Adipose tissue (tissue), 3 donors: ENCODE measurements around the gene MYBPC2. TPM values are rescaled to one million over a fixed set of nuclear protein-coding genes. Genes with fewer than 3 reads are reported as not detected.

Experiments
- H3K27ac ChIP-seq: one replicate; pipeline ENCODE4 v1.5.1; 2013; ENCODE audit warnings: low read depth, low read length
- WGBS, 3 donors: extraction: QIAGEN DNeasy Blood & Tissue Kit; methylation state at CpG; one replicate each; pipeline ENCODE4 v1.1.7; 2013; 5-methylcytosine and 5-hydroxymethylcytosine counted together
- polyA plus RNA-seq, 3 donors: library from polyadenylated mRNA; stranded (reverse); fragments of 200-250 nt; gene quantifications; one replicate each; pipeline ENCODE4 v1.2.3, GENCODE V29; 2013
- donor health status: healthy with polysubstance abuse.
- donor health status: Bipolar disorder and iron deficiency.
- donor health status: healthy.

The MYBPC2 gene
- polyA plus RNA-seq, 3 donors, result 0.06 to 0.34 (median 0.15) TPM

DNA sequence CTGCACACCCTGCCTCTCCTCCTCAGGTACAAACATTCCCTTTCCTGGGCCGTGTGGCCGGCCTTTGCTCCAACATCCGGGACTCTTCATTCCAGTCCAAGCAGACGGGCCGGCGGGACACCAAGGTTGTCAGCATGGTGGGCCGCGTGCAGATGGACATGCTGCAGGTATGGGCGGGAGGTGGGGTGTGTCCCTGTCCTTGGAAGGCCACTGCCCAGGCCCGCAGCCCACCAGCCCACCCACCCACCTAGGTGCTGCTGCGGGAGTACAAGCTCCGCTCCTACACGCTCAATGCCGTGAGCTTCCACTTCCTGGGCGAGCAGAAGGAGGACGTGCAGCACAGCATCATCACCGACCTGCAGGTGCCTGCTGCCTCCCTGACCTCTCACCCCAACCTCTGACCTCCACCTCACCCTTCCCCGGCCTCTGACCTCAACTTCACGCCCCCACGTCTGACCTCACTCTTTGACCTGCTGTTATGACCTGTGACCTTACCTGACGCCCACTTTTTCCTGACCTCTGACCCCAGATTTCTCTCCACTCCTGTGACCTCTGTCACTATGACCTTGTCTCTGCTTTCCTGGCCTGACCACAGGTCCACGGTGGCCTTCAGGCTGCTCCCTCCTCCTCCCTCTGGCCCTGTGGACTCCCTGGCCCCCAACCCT, 26.4 kb upstream of the MYBPC2 start:
- no peak overlapping the region for H3K27ac ChIP-seq
- WGBS, 3 donors, result 87 to 94% (median 92%) methylated on average over 21 to 22 of the region's 22 CpGs

GRCh38 chr19:50406829-50407228, 25.9 kb upstream of the MYBPC2 start:
- WGBS, 3 donors, result 94 to 95% (median 94%) methylated on average over 19 of the region's 19 CpGs
- no peak overlapping the region for H3K27ac ChIP-seq

DNA sequence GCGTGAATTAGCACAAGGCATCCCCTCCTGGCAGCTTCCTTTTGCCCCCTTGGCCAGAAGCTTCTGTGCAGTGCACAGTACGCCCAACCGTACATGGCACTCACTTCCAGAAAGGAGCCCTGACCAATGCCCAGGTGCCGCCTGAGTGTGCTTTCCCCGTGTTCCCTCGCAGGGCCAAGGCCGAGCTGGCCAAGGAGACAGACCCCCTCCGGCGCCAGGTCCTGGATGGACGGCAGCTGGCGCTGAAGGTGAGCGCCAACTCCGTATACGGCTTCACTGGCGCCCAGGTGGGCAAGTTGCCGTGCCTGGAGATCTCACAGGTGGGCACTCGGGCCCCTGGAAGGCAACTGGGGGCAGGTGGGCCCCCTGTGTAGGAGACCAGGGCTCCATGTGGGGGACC, 23.3 kb upstream of the MYBPC2 start:
- WGBS, 3 donors, result 96 to 97% (median 96%) methylated on average over 17 of the region's 17 CpGs
- no peak overlapping the region for H3K27ac ChIP-seq

GRCh38 chr19:50410109-50410508, 22.6 kb upstream of the MYBPC2 start:
- 83 to 85% (median 84%) methylated on average over 10 of the region's 10 CpGs for WGBS, 3 donors
- no peak overlapping the region for H3K27ac ChIP-seq

DNA sequence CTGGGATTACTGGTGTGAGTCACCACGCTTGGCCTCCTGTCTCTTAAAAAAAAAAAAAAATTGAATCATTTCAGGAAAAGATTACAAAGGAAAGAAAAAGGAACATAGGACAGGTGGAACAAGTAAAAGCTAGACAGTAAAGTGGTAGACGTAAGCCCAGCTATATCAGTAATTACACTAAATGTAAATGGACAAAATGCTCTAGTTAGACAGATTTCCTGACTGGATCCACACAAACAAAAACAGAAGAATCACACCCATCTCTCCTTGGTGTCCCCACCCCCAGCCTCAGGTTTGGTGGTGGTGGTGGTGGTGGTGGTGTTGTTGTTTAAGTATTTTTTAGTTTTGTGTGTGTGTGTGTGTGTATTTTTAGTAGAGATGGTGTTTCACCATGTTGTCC, 20.3 kb upstream of the MYBPC2 start:
- 92 to 100% (median 97%) methylated on average over 2 of the region's 2 CpGs for WGBS, 3 donors
- H3K27ac ChIP-seq, result no peak overlapping the region

GRCh38 chr19:50413096-50413495, 19.6 kb upstream of the MYBPC2 start:
- no peak overlapping the region for H3K27ac ChIP-seq
- WGBS, 3 donors, result 91 to 94% (median 94%) methylated on average over 13 of the region's 13 CpGs

GRCh38 chr19:50413531-50413930, 19.2 kb upstream of the MYBPC2 start:
- no peak overlapping the region for H3K27ac ChIP-seq
- whole genome bisulfite sequencing, 3 donors, result 95% methylated on average over 21 of the region's 21 CpGs

GRCh38 chr19:50414864-50415660, 17.6 kb upstream of the MYBPC2 start:
- H3K27ac ChIP-seq, result no peak overlapping the region
- WGBS, 3 donors, result 42 to 46% (median 43%) methylated on average over 37 of the region's 37 CpGs

DNA sequence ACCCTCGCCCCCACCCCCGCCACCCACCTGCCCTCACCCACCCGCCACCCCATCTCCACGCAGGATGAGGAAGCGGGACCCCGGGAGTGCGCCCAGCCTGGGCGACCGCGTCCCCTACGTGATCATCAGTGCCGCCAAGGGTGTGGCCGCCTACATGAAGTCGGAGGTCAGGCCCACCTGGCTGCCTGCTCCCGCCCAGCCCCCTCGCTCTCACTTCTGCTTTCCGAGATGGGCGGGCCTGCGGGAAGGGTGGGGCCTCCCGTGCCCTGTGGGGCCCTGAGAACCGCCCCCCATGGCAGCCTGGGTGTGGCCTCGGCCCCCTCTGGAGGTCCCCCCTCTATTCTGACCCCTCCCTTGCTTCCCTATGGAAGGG, 17.0 kb upstream of the MYBPC2 start:
- WGBS, 3 donors, result 54 to 87% (median 64%) methylated on average over 20 to 22 of the region's 22 CpGs
- H3K27ac ChIP-seq, result no peak overlapping the region

GRCh38 chr19:50416034-50416977, 16.4 kb upstream of the MYBPC2 start:
- WGBS, 3 donors, result 84 to 89% (median 84%) methylated on average over 31 to 35 of the region's 35 CpGs

DNA sequence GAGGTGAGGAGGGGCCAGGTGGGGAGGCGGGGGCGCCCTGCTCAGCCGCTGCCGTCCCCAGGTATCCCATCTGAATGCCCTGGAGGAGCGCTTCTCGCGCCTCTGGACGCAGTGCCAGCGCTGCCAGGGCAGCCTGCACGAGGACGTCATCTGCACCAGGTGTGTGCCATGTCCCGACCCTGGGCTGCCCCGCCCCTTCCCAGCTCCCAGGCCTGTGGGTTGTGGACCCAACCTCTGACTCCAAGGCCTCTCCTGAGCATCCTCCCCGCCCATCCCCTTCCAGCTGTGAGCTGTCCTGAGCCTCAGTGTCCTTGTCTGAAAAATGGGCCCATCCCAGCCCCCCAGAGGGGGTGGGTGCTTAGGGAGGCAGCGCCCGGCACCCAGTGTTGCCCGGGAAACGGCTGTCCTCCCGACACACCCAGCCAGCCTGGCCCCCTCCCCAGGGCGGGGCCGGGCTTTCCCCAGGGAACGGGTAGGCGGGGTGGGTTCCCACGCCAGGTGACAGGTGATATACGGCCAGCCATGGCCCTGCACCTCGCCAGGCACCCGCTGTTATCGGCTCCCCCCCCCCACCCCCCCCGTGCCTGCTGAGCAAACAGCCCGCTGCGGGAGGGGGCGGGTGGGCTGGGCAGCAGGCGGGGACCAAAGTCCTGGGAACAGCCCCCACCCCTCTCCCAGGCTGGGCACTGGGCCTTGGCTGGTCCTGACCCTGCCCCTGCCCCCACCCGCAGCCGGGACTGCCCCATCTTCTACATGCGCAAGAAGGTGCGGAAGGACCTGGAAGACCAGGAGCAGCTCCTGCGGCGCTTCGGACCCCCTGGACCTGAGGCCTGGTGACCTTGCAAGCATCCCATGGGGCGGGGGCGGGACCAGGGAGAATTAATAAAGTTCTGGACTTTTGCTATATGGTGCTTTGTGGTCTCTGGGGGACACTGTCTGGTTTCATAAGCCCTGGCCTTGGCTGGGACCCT, 15.3 kb upstream of the MYBPC2 start:
- H3K27ac ChIP-seq, result no peak overlapping the region
- WGBS, 3 donors, result 34 to 77% (median 72%) methylated on average over 30 to 38 of the region's 42 CpGs

More at GRCh38 chr19:50416034-50416977, 16.4 kb upstream of the MYBPC2 start:
- H3K27ac ChIP-seq, result no peak overlapping the region

GRCh38 chr19:50418176-50419021, 14.3 kb upstream of the MYBPC2 start, which contains the start of gene SPIB:
TSS of gene SPIB (plus strand) at chr19:50418938. CDS start at chr19:50418963, 25 bp downstream.
- H3K27ac ChIP-seq, result no peak within 1 kb of the TSS
- WGBS, 3 donors, result 16 to 31% (median 27%) methylated on average over 28 to 34 of the region's 34 CpGs

- 7 to 12% (median 12%) methylated on average over 14 of the region's 14 CpGs for WGBS, 3 donors
- no peak overlapping the region for H3K27ac ChIP-seq
Observed at GRCh38 chr19:50419022-50419579, 13.6 kb upstream of the MYBPC2 start.

DNA sequence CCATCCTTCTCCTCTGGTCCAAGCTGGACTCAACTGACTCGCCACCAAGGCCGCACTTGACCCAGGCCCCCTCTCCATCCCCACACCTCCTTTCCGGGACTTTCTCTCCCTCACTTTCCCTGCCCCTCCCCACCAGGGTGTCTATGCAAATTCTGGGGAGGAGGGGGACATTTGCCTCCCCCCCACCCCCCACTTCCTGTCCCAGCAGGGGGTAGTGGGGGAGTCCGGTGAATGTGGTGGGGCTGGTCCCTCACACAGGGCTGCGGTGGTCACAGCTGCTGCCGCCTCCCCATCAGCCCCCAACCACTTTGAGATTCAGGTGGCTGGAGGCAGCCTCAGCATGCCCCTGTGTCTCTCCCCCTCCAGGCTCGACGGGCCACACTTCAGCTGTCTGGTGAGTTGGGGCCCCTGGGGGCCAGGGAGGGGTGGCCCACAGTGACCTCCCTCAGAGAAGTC, 13.1 kb upstream of the MYBPC2 start:
- H3K27ac ChIP-seq, result no peak overlapping the region
- 22 to 23% (median 22%) methylated on average over 8 of the region's 8 CpGs for WGBS, 3 donors

GRCh38 chr19:50420127-50420526, 12.6 kb upstream of the MYBPC2 start:
- WGBS, 3 donors, result 40 to 47% (median 41%) methylated on average over 3 of the region's 3 CpGs
- H3K27ac ChIP-seq, result no peak overlapping the region

GRCh38 chr19:50420808-50421207, 11.9 kb upstream of the MYBPC2 start:
- H3K27ac ChIP-seq, result no peak overlapping the region
- WGBS, 3 donors, result 62 to 82% (median 62%) methylated on average over 3 of the region's 3 CpGs
